HL-60 (cell line): ENCODE results near the gene TTC9C.

ENCODE experiments used
- DNase-seq, 2 experiments: peaks; one replicate each; pipeline ENCODE4 v3.0.0-alpha.2; 2010 to 2020; ENCODE audit warnings: low read depth in 1 of 2, low spot score in 1 of 2
- H3K27ac ChIP-seq: fragments of 250-450 bp; sonication (Bioruptor Pico); replicated peaks from 2 replicates; pipeline ENCODE4 v1.5.1; 2020; ENCODE audit warnings: mild to moderate bottlenecking, moderate library complexity
- H3K27me3 ChIP-seq: fragments of 250-450 bp; sonication (Bioruptor Pico); 2 replicates; pipeline ENCODE4 v1.5.1; 2021; ENCODE audit warnings: mild to moderate bottlenecking, moderate library complexity; ENCODE audit not compliant: insufficient read depth, poor library complexity, severe bottlenecking
- H3K4me3 ChIP-seq: replicated peaks from 2 replicates; pipeline ENCODE4 v1.5.1; 2011; ENCODE audit warnings: mild to moderate bottlenecking, control low read depth, low read length; ENCODE audit not compliant: insufficient read depth
- GABPA ChIP-seq: IDR thresholded peaks from 2 replicates; pipeline ENCODE4 v1.6.1; 2012; ENCODE audit warnings: low read depth
- POLR2AphosphoS5 ChIP-seq: IDR thresholded peaks from 2 replicates; pipeline ENCODE4 v1.6.1; 2012; ENCODE audit warnings: low read depth
- REST ChIP-seq: IDR thresholded peaks from 2 replicates; pipeline ENCODE4 v1.6.1; 2012; ENCODE audit warnings: low read depth; ENCODE audit not compliant: insufficient replicate concordance
- SPI1 ChIP-seq: IDR thresholded peaks from 2 replicates; pipeline ENCODE4 v1.6.1; 2012; ENCODE audit warnings: low read depth, mild to moderate bottlenecking, borderline replicate concordance
- long read RNA-seq: library from polyadenylated mRNA; unstranded; transcript quantifications from one replicate; pipeline ENCODE4 v2.0.0, GENCODE V29; 2020
- TF ChIP-seq, protein P1 (sequence below): IDR thresholded peaks from one replicate; pipeline ENCODE4 v1.5.1; 2011; ENCODE audit warnings: low read length, control low read depth, inconsistent platforms; ENCODE audit not compliant: insufficient read depth

Gene TTC9C, protein sequence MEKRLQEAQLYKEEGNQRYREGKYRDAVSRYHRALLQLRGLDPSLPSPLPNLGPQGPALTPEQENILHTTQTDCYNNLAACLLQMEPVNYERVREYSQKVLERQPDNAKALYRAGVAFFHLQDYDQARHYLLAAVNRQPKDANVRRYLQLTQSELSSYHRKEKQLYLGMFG
- long read RNA-seq, transcript TTC9C-205 (4 exons, 858 nt) = major isoform, 18 of 42 reads
- long read RNA-seq, transcript TTC9C-202 (3 exons, 1,080 nt) = minor isoform, 12 of 42 reads
- long read RNA-seq, partial matches to known transcripts = 4 of 42 reads
- long read RNA-seq, other reads (novel, unspliced or antisense) = 8 of 42 reads

- Histone ChIP-seq H3K4me3 (peak within 1 kb of the TSS; percentile 93), H3K27ac (peak within 1 kb of the TSS; percentile 89), H3K27me3 (no peaks in the 10 kb centered on the region)
- TF ChIP-seq POLR2AphosphoS5 = peak; percentile 66; the same call in 1 of the 2 replicates
- peak; percentile 91 for TF ChIP-seq GABPA
- TF ChIP-seq SPI1 = peak; percentile 63
- TF ChIP-seq, protein P1, sequence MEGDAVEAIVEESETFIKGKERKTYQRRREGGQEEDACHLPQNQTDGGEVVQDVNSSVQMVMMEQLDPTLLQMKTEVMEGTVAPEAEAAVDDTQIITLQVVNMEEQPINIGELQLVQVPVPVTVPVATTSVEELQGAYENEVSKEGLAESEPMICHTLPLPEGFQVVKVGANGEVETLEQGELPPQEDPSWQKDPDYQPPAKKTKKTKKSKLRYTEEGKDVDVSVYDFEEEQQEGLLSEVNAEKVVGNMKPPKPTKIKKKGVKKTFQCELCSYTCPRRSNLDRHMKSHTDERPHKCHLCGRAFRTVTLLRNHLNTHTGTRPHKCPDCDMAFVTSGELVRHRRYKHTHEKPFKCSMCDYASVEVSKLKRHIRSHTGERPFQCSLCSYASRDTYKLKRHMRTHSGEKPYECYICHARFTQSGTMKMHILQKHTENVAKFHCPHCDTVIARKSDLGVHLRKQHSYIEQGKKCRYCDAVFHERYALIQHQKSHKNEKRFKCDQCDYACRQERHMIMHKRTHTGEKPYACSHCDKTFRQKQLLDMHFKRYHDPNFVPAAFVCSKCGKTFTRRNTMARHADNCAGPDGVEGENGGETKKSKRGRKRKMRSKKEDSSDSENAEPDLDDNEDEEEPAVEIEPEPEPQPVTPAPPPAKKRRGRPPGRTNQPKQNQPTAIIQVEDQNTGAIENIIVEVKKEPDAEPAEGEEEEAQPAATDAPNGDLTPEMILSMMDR = no peak
- TF ChIP-seq REST = no peak
- DNase-seq = peak; percentile 84 to 89
Observed at GRCh38 chr11:62728171-62728988, at the start of gene TTC9C. Gene TTC9C, plus strand, starts transcription at chr11:62728486. Its CDS starts 363 bp downstream, at chr11:62728849.

DNA sequence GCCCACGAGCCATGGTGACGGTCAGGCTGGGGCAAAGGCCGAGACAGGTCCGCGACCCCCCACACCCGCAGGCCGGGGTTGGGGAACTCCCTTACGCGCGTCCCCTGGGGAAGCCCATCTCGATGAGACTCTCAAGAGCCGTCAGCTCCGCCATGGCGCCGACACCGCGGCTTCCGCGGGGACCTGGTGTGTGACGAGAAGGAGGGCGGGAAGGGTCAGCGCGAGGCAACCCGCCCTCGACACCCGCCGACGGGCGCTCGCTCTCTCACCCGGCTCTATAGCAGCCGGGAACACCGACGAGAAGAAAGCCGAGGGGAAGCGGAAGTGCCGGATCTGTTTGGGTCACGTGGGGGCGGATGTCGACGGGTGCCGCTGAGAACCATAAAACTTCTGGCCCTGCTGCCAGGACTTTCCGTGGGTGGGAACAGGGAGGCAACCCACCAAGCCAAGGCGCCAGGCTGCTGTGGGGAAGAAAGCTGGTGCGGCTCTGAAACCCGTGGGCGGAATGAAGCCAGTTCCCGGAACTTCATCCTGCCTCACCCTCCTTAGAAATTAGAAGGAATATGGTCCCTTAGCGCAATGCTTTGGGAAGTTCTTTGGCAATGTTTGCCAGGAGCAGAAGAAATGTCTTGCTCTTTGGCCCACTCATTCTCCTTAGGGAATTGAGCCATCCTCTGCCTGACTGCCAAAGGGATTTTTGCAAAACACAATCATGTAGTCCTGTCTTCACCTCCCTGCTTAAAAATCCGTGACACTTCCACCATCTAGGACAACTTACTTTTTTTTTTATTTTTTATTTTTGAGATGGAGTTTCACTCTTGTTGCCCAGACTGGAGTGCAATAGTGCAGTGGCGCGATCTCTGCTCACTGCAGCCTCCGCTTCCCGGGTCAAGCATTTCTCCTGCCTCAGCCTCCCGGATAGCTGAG lies 49.3 kb upstream of the TTC9C start, which contains the start of gene UBXN1:
TSS of gene UBXN1 (minus strand) at position 304 of the 927 bp plus-strand sequence. CDS start at position 154, 150 bp downstream.
- peak within 1 kb of the TSS; percentile 89 for H3K27ac ChIP-seq
- no peaks in the 10 kb centered on the region for H3K27me3 ChIP-seq
- peak; percentile 92 for DNase-seq
- TF ChIP-seq, protein P1 = no peak
- peak; percentile 74; the same call in 1 of the 2 replicates for TF ChIP-seq POLR2AphosphoS5
- TF ChIP-seq SPI1 = peak; percentile 94
- TF ChIP-seq GABPA = peak; percentile 84
- peak; percentile 36 for TF ChIP-seq REST
- H3K4me3 ChIP-seq = peak within 1 kb of the TSS; percentile 100

DNA sequence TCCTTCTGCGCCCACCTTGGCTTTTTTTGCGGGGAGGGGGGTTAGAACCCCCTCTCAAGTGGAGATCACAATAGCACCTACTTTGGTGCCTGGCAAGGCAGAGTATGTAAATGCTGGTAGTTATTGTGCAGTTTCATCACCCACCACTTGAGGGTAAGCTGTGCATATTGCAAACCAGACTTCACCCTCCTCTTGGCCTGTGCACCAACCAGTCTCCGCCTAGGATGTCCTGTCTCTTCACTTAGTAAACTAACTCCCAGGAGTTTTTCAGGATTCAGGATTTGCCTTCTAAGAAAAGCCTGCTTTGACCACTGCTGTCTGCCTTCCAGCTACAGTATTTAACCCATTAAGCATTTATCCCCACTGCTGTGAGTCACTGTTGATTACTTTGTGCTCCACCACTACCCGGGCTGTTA lies 47.5 kb upstream of the TTC9C start:
- no peak overlapping the region for H3K4me3 ChIP-seq
- DNase-seq = peak in 1 of 2 experiments; percentile 83
- no peak for TF ChIP-seq REST
- TF ChIP-seq, protein P1 = peak; percentile 78
- H3K27ac ChIP-seq = peak overlapping the region; percentile 31
- H3K27me3 ChIP-seq = no peaks in the 10 kb centered on the region
